Spleen (tissue), 7 donors: ENCODE data around the gene YIPF2.

Source experiments
- CTCF ChIP-seq, 11 experiments: fragments of 200-600 bp in 7 of 11; fragments of 450-650 bp in 4 of 11; sonication (generic) in 4 of 11; IDR thresholded peaks in 8 of 11; conservative IDR thresholded peaks in 3 of 11; 1 replicate in 7 of 11; 2 replicates in 4 of 11; pipeline versions ENCODE4 v1.4.0 to v1.8.0; 2016 to 2021; ENCODE audit warnings: antibody characterized with exemption in 11 of 11, inconsistent platforms in 4 of 11, mild to moderate bottlenecking in 1 of 11
- POLR2A ChIP-seq, 3 donors: fragments of 450-650 bp; IDR thresholded peaks; one replicate each; pipeline ENCODE4 v1.5.1; 2017; ENCODE audit warnings: antibody characterized with exemption in 3 of 3, mild to moderate bottlenecking in 1 of 3
- POLR2AphosphoS5 ChIP-seq, 3 donors: sonication (generic); formaldehyde crosslinking; IDR thresholded peaks; one replicate each; pipeline ENCODE4 v1.5.1; 2017; ENCODE audit warnings: antibody characterized with exemption in 3 of 3
- donor health status: DM: no; HTN: no; CAD: no; lungs with moderate emphysema.
- donor health status: DM: no; HTN: no; CAD: no.
- donor health status: DM: no; HTN: no; CAD: no.

- TF ChIP-seq POLR2A (IDR thresholded peaks at IDR 0.05) (no peak), CTCF (IDR thresholded peaks at IDR 0.05 in 8 of 11, conservative IDR thresholded peaks at IDR 0.05 in 3 of 11) (no peak), POLR2AphosphoS5 (IDR thresholded peaks at IDR 0.05) (no peak)
Measured at GRCh38 chr19:10975374-10976130, 47.1 kb upstream of the YIPF2 start.
